ENCODE results near the gene CIB2. TPM values are rescaled to one million over a fixed set of nuclear protein-coding genes. Genes with fewer than 3 reads are reported as not detected.

Gene CIB2
- total and polyA plus RNA-seq, 2 experiments from 2014 or later, result 59.5 to 64.4 TPM

- H3F3A ChIP-seq (replicated peaks; ENCODE audit: low read depth), result 0 out of 2 replicates have a peak, but pooled peaks cover 5% of the 10 kb centered on the region
- peaks cover 66% of the 10 kb centered on the region for H3K79me2 ChIP-seq (replicated peaks; ENCODE audit: insufficient read depth)
- H3K4me1 ChIP-seq (ENCODE audit: insufficient read depth), result peaks cover 58% of the 10 kb centered on the region
- no peak for DNase-seq (ENCODE audit: low spot score)
- Mint-ChIP-seq H3K4me3 (no peak overlapping the region), H3K9me3 (no peaks in the 10 kb centered on the region), H3K27me3 (ENCODE audit: insufficient read depth, low read depth, poor library complexity) (peaks cover 4% of the 10 kb centered on the region), H3K36me3 (ENCODE audit: low read depth) (no peaks in the 10 kb centered on the region), H3K4me1 (peaks cover 49% of the 10 kb centered on the region), H3K27ac (no peak overlapping the region)
- H3K4me3 ChIP-seq, result no peak overlapping the region
- ATAC-seq, result no peak
- 0 out of 2 replicates have a peak, but pooled peaks cover 8% of the 10 kb centered on the region for H4K20me1 ChIP-seq (replicated peaks; ENCODE audit: insufficient read depth)
- 0 out of 2 replicates have a peak, but pooled peaks cover 4% of the 10 kb centered on the region for H3K27me3 ChIP-seq (ENCODE audit: insufficient read depth)
- H2AFZ ChIP-seq, result no peak overlapping the region
- TF ChIP-seq STAT1 (IDR thresholded peaks at IDR 0.05; ENCODE audit: unreplicated experiment) (no peak), POLR2AphosphoS5 (IDR thresholded peaks at IDR 0.05; ENCODE audit: low read depth) (no peak), ZNF114 (CRISPR knock-in tag; IDR thresholded peaks at IDR 0.05) (no peak), ZNF331 (CRISPR knock-in tag; IDR thresholded peaks at IDR 0.05; ENCODE audit: low read depth) (no peak)
- H3K27ac ChIP-seq (ENCODE audit: low read depth), result 0 out of 2 replicates have a peak overlapping the region, but pooled peaks have one; percentile 64
- H3K4me2 ChIP-seq, result no peak overlapping the region
- H3K9me2 ChIP-seq (ENCODE audit: insufficient read depth), result peaks cover 4% of the 10 kb centered on the region; the same call in 1 of the 2 replicates
- no peaks in the 10 kb centered on the region for H3K36me3 ChIP-seq (ENCODE audit: insufficient read depth)
Observed at GRCh38 chr15:78073046-78073787, 58.0 kb downstream of the CIB2 start.

- peaks cover 58% of the 10 kb centered on the region for H3K4me1 Mint-ChIP-seq
- H3K36me3 ChIP-seq (ENCODE audit: insufficient read depth), result no peaks in the 10 kb centered on the region
- no peak for TF ChIP-seq JUNB (IDR thresholded peaks at IDR 0.05; ENCODE audit: unreplicated experiment)
- no peak for TF ChIP-seq NANOG (IDR thresholded peaks at IDR 0.05; ENCODE audit: borderline replicate concordance)
- TF ChIP-seq, protein P1, sequence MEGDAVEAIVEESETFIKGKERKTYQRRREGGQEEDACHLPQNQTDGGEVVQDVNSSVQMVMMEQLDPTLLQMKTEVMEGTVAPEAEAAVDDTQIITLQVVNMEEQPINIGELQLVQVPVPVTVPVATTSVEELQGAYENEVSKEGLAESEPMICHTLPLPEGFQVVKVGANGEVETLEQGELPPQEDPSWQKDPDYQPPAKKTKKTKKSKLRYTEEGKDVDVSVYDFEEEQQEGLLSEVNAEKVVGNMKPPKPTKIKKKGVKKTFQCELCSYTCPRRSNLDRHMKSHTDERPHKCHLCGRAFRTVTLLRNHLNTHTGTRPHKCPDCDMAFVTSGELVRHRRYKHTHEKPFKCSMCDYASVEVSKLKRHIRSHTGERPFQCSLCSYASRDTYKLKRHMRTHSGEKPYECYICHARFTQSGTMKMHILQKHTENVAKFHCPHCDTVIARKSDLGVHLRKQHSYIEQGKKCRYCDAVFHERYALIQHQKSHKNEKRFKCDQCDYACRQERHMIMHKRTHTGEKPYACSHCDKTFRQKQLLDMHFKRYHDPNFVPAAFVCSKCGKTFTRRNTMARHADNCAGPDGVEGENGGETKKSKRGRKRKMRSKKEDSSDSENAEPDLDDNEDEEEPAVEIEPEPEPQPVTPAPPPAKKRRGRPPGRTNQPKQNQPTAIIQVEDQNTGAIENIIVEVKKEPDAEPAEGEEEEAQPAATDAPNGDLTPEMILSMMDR (conservative IDR thresholded peaks at IDR 0.05; ENCODE audit: low read depth in 2 of 2), result no peak
- TF ChIP-seq EZH2 (IDR thresholded peaks at IDR 0.05; ENCODE audit: low read depth, unreplicated experiment), result no peak
- TF ChIP-seq POLR2AphosphoS5 (IDR thresholded peaks at IDR 0.05; ENCODE audit: low read depth), result no peak
- TF ChIP-seq EZH2phosphoT487 (IDR thresholded peaks at IDR 0.05; ENCODE audit: unreplicated experiment), result no peak
- TF ChIP-seq STAT1 (IDR thresholded peaks at IDR 0.05; ENCODE audit: unreplicated experiment), result no peak
- TF ChIP-seq CREB1 (CRISPR knock-in tag; IDR thresholded peaks at IDR 0.05; ENCODE audit: low read depth), result no peak
- TF ChIP-seq, protein P2, sequence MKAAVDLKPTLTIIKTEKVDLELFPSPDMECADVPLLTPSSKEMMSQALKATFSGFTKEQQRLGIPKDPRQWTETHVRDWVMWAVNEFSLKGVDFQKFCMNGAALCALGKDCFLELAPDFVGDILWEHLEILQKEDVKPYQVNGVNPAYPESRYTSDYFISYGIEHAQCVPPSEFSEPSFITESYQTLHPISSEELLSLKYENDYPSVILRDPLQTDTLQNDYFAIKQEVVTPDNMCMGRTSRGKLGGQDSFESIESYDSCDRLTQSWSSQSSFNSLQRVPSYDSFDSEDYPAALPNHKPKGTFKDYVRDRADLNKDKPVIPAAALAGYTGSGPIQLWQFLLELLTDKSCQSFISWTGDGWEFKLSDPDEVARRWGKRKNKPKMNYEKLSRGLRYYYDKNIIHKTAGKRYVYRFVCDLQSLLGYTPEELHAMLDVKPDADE (IDR thresholded peaks at IDR 0.05), result no peak
Observed at GRCh38 chr15:78072080-78072892, 59.0 kb downstream of the CIB2 start.

More at GRCh38 chr15:78072080-78072892, 59.0 kb downstream of the CIB2 start:
- no peak overlapping the region for H3K4me3 Mint-ChIP-seq
- H3K27me3 Mint-ChIP-seq (ENCODE audit: insufficient read depth, low read depth, poor library complexity), result peaks cover 4% of the 10 kb centered on the region
- H3K27ac Mint-ChIP-seq, result peak overlapping the region; percentile 52; the same call in 1 of the 2 replicates
- DNase-seq (ENCODE audit: low spot score) (no peak), ATAC-seq (no peak)
- Histone ChIP-seq H2AFZ (no peak overlapping the region), H3K4me3 (no peak overlapping the region), H3F3A (replicated peaks; ENCODE audit: low read depth) (peaks cover 5% of the 10 kb centered on the region; the same call in 1 of the 2 replicates), H3K9me2 (ENCODE audit: insufficient read depth) (peaks cover 4% of the 10 kb centered on the region; the same call in 1 of the 2 replicates), H3K27me3 (ENCODE audit: insufficient read depth) (no peaks in the 10 kb centered on the region), H4K20me1 (replicated peaks; ENCODE audit: insufficient read depth) (peaks cover 13% of the 10 kb centered on the region; the same call in 1 of the 2 replicates), H3K79me2 (replicated peaks; ENCODE audit: insufficient read depth) (peaks cover 76% of the 10 kb centered on the region), H3K4me2 (no peak overlapping the region), H3K4me1 (ENCODE audit: insufficient read depth) (peaks cover 67% of the 10 kb centered on the region), H3K27ac (ENCODE audit: low read depth) (peak overlapping the region; percentile 64; the same call in 1 of the 2 replicates)
- H3K36me3 Mint-ChIP-seq (ENCODE audit: low read depth), result no peaks in the 10 kb centered on the region
- H3K9me3 Mint-ChIP-seq, result no peaks in the 10 kb centered on the region

Data from GM23338 (cell line).